EL (cell line): ENCODE results near the gene ASTE1.
"Not testable (repeated sequence)": the region's sequence is repeated elsewhere in the genome, so short reads cannot be mapped to it uniquely, and the experiment has no call there.

Experiments
- DNase-seq: peaks from one replicate; pipeline ENCODE4 v3.0.0-alpha.2; 2016

ASTE1 gene, protein sequence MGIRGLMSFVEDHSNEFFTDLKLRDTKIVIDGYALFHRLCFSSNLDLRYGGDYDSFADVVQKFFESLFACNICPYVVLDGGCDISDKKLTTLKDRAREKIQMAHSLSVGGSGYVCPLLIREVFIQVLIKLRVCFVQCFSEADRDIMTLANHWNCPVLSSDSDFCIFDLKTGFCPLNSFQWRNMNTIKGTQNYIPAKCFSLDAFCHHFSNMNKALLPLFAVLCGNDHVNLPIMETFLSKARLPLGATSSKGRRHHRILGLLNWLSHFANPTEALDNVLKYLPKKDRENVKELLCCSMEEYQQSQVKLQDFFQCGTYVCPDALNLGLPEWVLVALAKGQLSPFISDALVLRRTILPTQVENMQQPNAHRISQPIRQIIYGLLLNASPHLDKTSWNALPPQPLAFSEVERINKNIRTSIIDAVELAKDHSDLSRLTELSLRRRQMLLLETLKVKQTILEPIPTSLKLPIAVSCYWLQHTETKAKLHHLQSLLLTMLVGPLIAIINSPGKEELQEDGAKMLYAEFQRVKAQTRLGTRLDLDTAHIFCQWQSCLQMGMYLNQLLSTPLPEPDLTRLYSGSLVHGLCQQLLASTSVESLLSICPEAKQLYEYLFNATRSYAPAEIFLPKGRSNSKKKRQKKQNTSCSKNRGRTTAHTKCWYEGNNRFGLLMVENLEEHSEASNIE

DNA sequence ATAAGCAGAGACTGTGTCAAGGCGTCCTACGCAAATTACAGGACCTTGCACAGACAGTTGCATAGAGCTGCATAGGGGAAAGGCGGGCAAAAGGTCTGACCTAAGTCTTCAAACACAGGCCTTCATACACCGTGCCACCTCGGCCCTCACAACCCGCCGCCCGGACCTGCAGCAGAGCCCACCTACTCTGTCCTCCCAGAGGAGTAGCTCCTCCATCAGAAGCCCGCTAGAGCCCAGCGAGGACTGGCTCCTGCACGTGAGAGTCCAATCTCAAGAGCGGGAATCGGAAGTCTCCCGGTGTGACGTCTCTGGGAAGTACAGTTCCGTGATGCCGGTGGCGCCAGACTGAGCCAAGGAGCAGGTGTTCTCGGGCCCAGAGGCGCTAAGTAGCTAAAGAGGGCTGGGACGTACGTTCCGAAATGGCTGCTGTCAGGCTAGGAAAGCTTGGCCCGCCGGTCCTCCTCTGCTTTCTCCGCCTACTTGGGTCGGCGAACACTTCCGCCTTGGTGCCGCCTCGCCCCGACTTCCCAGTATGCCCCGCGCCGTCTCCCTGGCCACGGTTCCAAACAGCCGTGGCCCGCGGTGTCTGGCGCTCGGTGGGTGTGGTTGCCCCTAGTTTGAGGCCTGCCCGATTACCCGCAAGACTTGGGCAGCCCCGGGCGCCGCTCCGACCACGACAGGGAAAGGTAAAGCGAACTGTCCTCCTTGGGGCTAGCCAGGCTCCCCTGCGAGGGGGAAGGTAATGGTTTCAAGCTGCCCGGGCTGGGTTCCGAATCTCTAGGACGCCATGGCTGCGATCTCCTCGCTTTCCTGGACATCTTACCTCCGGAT is at the start of gene ASTE1, which contains the start of gene NEK11:
Gene ASTE1 (minus strand): TSS at position 505 of the 831 bp plus-strand sequence. CDS start 1,519 bp downstream, outside the sequence.
Gene NEK11 (plus strand): TSS at position 557 of the 831 bp plus-strand sequence. CDS start 2,832 bp downstream, outside the sequence.
- DNase-seq = peak; percentile 86

DNA sequence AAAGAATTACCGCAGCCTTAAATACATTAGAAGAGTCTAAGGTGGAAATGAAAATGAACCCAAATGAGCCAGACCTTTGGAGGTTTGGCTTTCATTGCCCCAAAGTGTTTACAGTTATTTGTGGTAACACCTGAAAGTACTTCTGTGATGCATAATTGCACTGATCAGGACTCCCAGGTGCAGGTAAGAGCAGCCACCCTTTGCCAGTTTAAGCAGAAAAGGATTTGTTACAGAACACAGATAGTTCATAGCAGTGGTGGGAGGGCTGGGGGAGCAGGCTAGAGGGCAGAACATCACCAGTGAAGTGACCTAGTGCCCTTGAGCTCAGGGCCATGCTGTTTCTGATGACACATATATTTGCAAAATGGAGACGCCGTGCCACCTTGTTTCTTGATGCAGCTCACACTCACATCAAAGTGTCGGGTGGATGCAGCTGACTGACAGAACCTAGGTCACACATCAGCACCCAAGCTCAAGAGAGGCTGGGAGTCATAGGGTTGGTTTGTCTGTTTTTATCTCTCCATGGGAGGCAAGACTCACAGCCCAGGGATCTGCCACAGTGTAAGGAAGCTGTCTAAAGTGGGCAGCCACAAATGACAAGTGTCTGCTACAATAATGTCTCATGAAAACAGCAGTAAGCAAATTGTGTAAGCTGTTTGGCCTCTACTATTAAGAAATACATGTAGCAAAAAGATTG is 49.2 kb upstream of the ASTE1 start:
- no peak for DNase-seq

DNA sequence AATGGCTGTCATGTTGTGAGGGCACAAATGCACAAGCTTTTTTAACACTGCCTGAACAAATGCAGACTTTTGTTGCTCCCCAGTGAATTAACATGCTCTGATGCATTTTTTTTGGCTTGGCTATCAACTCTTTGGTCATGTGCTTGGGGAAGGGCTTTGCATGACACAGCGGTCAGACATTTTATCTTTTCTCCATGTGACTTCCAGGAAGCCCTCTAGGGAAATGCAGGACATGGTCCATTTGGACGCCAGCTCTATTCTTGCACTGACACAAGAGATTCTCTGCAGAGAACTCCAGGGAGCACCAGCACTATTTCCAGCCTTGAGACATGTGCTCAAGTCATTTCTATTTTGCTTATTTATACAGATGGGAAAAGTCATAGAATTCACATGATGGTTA is 46.2 kb upstream of the ASTE1 start:
- peak; percentile 39 for DNase-seq

DNA sequence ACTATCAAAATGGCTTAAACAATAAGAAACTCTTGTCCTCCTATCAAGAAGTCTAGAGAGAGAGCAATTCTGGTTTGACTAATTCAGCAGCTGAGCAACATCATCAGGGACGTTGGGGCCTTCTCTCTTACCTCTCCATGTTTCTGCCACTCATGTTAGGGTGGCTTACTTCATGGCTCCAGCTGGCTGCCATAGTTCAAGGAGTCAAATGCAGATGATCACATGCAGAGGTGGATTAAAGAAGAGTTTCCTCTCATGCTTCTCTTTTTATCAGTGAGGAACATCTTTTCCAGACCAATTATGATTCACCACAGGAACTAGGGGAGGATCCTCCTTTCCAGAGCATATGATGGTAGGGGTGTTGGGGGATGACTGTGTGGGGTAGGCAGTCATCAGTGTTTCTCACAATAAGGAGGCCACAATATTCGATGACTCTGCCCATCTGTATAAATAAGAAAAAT is 45.5 kb upstream of the ASTE1 start:
- DNase-seq = peak; percentile 68

DNA sequence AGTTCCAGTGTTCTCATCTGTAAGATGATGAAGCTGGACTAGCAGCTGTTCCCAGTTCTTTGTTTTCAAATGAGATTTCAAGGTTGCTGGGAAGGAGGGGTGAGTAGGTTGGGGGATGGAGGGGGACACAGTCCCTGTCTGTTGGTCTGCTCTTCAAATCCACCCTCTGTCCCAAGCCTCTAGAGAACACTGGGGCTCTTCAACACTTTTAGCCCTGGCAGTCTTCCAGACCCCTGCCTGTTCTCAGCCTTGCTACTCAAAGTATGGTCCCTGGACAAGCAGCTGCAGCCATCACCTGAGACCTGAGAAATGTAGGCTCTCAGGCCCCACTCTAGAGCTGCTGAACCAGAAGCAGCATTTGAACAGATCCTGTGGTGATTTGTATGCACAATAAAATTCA is 41.4 kb upstream of the ASTE1 start:
- DNase-seq = no peak

DNA sequence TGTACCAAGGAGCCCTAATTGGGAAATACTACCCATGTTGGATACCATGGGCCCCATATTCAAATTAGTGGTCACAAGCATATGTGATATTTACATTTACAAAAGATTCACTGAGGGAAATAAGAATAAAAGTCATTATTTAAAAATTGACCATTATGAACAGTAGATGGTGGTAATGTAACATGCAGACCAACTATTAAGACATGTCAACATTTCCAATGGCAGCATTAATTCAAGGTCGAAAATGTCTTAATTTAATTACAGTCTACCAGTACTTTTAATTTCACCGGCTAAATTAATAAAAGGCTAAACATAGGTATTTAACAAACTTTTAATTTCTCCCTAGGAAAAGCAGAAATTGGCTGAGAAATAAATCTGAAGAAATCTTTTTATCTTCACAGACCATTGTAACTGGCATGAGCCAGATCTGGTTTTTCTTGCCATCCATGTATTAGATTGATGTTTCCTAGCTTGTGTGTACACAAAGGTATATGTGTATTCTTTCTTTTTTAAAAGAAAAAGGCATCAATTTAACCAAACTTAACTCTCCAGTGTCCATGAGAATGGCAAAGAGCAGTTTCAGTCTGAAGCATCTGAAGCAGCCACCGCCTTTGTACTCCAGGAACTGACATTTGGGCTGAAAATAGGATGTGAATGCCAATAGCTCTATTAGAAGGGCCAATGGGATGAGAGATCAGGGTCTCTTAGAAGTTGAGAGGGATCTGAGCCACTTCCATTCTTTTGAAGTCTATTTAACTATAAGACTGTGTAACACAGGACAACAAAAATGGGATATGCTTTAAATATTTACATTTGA is 26.6 kb upstream of the ASTE1 start:
- no peak for DNase-seq

DNA sequence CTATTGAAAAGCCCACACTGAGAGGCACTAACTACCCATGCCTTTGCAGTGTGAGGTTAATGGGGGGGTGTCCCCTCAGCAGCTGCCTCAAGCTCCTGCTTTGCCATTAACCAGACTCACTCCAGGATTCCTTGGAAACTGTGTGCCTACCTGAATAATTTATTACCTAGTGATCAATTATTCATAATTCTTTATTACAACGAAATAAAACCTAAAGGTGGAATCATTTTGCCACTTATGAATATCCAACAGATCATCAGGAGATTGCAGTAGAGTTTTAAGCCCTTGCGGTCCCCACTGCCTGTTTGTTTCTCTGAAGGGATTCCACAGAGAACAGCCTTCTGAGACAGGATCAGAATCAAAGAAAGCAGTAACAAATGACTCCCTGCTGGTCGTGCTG is 23.4 kb upstream of the ASTE1 start:
- DNase-seq = no peak

DNA sequence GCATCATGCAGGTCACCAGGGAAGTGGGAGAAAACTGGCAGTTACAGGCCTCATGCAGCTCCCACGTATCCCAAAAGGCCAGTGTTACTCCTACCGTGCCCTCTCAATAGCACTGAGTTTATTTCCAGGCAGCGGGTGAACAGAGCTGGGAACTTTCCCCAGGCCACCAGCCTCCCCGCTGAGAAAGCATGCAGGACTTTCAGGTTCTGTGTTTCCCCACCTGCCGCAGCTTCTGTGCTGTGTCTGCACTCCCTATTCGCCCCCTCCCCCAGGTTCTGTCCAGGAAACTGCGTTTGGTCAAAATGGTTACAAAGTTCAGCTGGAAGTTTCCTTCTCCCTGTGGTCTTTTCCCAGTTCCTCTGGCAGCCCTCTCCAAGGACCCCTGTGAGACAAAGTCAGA is 21.4 kb upstream of the ASTE1 start:
- DNase-seq = no peak

DNA sequence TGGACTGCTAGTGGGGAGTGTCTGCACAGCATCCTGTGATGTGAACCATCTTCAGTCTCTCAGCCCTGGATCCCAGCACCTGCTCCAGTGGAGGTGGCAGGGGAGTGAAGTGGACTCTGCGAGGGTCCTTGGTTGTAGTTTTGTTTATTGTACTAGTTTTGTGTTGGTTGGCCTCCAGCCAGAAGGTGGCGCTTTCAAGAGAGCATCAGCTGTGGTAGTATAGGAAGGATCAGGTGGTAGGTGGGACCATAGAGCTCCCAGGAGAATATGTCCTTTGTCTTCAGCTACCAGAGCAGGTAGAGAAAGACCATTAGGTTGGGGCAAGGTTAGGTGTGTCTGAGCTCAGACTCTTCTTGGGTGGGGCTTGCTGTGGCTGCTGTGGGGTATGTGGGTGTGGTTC is 21.0 kb upstream of the ASTE1 start:
- DNase-seq = no peak

DNA sequence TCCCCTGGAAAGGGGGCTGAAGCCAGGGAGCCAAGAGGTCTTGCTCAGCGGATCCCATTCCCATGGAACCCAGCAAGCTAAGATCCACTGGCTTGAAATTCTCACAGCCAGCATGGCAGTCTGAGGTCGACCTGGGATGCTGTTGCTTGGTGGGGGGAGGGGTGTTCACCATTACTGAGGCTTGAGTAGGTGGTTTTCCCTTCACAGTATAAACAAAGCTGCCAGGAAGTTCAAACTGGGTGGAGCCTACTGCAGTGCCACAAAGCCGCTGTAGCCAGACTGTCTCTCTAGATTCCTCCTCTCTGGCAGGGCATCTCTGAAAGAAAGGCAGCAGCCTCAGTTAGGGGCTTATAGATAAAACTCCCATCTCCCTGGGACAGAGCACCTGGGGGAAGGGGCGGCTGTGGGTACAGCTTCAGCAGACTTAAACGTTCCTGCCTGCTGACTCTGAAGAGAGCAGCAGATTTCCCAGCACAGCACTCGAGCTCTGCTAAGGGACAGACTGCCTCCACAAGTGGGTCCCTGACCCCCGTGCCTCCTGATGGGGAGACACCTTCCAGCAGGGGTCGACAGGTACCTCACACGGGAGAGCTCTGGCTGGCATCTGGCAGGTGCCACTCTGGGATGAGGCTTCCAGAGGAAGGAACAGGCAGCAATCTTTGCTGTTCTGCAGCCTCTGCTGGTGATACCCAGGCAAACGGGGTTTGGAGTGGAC is 15.8 kb upstream of the ASTE1 start:
- not testable (repeated sequence) for DNase-seq

DNA sequence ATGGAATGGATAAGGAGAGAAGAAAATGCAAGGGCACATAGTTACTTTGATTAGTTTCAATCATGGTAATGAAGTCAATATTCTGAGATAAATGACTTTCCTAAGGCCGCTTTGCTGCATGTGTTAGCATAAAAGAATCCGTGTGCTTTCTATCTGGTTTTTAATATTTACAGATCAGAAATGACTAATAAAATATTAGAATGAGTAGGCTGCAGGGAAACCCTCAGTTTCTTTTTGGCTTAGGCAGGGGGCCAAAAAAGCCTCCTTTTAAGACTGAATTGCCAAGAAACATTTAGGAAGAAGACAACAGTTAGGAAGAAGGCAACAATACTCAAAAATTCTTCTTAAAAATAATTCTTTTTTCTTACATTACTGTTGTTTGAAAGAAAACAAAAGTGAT is 11.7 kb upstream of the ASTE1 start:
- DNase-seq = no peak

DNA sequence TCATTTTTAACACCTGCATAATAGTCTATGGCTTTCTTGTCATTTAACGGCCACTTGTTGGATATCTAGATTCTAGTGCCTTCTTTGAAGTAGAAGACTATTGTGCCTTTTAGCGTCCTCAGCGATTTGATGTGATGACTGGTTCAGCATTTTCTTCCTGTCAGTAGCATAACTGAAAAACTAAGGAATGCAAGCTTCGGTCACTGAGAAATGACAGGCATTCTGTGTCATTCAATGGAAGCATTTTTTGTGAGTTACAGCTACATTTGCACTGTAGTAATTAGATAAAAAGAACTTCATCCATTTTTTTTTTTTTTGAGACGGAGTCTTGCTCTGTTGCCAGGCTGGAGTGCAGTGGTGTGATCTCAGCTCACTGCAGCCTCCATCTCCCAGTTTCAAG is 10.4 kb upstream of the ASTE1 start:
- peak; percentile 57 for DNase-seq

DNA sequence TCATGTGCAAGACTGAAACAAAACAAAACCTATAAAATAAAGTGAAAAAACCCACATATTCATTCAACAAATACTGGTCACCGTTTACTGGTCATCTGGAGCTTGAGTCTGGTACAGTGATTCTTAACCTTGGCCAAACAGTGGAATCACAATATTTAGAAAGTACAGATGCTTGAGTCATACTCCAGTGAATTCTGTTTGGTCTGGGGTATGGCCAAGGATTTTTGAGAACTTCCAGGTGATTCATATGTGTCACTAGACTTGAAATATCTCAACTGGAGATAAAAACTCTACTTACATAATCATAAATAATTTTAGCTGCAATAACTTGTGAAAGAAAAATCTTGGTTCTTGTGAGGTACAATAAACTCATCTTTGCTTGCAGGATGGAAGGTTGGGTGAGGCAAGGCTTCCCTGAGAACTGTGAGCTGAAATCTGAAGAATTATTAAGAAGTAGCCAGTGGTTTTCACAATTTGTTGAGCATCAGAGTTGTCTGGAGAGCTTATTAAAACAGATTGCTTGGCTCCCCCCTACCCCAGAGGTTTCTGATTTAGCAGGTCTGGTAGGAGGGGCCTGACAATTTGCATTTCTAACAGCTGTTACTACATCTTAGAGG is 9.7 kb upstream of the ASTE1 start:
- peak; percentile 51 for DNase-seq

DNA sequence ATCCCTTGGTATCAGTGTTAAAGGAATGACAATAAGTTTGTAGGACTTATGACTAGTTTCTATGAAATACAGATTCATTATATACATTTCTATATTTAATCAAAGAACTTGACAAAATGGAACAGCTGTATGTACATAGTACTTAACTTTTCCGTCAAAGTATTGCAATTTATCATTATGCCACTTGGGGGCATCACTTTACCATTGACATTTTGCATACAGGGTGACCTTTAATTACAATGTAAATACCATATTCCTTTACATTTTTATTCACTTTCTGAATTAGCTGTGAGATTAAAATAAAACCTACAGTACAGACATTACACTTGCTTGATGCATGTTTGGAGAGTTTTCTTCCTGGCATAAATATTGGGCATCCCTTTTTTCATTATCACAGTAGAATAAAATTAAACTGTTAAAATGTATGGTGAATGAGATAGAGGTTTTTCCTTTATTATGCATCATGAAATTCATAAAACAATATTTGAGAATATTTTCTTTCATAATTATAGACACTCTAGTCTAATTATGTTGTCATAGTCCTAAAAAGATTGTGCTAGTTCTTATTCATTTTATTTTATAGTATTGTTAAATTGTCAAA is 7.0 kb upstream of the ASTE1 start:
- DNase-seq = peak; percentile 51

DNA sequence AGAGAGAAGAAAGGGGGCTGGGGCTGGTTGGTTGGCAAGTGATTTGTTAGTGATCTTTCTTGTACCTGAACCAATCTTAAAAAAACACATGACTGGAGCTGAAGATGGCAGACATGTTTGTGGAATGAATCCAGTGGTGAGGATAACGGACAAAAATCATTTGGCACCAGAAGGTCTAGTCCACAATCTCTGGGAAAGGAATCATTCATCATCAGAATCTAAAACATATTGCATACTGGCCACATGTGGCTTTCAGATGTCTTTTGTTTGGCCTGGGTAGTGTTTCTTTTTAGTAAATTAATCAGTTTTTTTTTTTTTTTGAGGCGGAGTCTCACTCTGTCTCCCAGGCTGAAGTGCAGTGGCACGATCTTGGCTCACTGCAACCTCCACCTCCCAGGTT is 5.0 kb upstream of the ASTE1 start:
- no peak for DNase-seq

DNA sequence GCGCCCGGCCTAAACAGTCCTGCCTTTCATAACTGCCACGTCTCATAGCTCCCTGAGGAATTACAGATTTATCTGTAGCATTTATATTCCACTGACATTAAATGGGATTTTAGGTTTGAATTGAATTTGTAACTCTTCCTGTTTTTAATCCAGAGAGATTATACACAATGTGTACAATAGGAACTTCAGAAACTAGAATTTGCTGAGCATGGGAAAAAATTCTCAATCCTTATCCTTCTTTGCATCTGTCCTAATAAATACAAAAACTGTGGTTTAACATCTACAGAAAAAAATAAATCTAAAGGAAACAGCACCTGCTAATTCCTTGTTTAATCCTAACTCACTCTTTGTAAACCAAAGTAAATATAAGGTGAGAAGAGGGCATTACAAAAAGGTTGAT is 2.2 kb upstream of the ASTE1 start:
- DNase-seq = no peak

DNA sequence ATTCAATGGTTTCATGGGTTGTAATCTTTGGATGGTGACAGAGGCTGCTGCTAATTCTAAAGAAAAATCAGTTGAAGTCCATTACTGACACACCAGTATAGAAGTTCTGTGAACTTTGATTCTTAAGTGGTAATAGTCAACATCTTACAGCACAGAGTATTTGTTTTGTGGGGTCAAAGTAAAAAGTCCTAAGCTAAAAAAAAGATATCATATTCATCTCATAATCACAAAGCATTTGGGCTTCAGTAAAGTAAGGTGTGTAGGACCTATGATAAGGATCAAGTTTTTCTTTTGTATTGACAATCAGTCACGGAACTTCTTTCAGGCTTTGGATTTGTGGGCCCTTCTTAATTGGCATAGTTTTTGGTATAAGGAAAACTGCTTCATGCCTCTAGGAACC is 1.1 kb downstream of the ASTE1 start:
- DNase-seq = no peak

DNA sequence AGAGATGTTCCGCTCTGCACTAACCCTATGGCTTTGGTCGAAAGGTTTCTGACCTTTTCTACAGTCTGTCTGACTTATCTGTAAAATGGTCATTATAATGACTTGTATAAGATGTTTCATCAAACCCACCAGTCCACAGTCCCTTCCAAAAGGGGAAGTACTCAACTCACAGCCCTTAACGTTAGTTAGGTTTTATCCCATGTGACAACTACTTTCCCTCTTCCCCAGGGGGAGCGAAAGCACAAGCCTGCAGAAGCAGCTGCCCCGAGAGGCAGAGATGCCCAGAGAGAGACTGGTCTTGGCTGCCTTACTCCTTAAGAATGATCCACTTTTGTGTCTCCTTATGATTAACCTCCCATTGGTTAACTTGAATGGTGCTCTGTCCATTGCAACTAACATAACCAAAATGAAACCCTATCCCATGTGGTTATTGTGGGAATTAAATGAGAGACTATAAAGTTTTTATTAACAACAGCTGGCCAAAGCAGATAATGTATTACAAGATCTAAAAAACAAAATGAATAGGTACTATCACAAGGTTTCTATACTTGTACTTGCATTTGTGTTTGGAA is 6.4 kb downstream of the ASTE1 start:
- DNase-seq = no peak

DNA sequence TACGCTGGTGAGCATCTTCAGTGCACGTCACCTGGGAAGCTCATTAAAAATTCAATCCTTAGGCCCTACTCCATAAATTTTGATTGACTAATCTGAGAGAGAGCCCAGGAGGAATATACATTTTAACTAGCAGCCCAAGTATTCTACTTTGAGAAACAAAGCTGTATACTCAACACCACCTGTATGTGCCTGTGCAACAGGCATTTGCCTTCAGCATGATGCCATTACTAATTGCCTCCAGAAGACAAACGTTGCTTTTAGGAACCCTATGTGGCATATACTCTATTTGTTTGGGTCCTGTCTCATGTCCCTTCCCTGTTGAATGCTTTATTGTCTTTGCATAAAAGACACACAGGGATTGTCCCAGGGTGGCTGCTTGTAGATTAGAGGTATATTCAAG is 7.7 kb downstream of the ASTE1 start:
- DNase-seq = no peak

DNA sequence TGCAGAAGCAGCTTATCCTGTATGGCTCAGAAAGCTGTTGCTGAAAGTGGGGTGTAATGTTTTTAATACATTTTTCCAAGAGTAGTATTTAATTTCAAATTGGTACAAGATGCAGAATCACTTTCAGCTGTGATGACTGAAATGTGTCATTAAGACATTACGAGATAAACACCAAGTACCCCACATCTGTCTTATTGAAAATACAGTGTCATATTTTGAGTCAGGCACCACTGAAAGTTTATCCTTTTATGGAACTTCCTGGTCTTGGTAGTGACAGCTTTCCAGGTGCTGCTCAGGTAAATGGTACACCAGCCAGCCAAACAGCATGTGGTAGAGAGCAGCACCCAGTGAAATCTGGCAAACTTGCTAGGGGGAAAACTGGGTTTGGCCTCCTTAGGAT is 16.9 kb downstream of the ASTE1 start:
- no peak for DNase-seq
